MV-4-11 (cell line): ENCODE data around the gene RETREG2.
"Not testable (repeated sequence)": the region's sequence is repeated elsewhere in the genome, so short reads cannot be mapped to it uniquely, and the experiment has no call there.

Experiments used
- DNase-seq: peaks from one replicate; lab custom pipeline; 2025; lab: John Stamatoyannopoulos, UW

RETREG2 gene

DNA sequence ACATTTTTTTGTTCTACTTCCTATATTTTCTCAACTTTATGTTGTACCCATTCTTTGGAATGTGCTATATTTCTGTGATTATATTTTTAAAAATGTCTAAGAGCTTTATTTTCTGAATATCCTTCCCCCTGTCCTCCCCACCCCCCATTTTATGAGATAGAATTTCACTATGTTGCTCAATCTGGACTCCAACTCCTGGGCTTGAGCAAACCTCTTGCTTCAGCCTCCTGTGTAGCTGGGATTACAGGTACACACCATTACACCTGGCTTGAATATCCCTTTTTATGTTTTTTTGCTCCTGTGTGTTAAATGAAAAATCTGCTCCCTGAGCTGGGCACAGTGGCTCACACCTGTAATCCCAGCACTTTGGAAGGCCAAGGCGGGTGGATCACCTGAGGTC lies 19.3 kb downstream of the RETREG2 start:
- no peak for DNase-seq

DNA sequence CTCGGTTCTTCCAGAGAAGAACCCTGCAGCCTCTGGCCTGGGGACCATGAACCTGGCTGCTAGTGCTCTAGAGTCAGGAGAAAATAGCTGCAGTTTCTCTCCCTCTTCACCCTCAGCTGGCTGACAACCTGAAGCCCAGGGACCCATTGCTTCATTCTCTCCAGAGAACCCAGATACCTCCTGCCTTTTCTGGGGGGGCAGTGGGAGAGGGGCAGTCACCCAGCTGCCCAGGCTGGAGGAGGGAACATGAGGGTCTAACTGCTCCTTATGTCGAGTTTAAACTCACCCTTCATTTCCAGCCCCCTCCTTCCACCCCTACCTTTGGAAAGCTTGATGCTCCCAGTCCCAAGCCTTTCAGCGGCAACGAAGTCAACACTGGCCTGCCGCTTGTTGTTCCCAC lies 20.9 kb downstream of the RETREG2 start:
- no peak for DNase-seq

DNA sequence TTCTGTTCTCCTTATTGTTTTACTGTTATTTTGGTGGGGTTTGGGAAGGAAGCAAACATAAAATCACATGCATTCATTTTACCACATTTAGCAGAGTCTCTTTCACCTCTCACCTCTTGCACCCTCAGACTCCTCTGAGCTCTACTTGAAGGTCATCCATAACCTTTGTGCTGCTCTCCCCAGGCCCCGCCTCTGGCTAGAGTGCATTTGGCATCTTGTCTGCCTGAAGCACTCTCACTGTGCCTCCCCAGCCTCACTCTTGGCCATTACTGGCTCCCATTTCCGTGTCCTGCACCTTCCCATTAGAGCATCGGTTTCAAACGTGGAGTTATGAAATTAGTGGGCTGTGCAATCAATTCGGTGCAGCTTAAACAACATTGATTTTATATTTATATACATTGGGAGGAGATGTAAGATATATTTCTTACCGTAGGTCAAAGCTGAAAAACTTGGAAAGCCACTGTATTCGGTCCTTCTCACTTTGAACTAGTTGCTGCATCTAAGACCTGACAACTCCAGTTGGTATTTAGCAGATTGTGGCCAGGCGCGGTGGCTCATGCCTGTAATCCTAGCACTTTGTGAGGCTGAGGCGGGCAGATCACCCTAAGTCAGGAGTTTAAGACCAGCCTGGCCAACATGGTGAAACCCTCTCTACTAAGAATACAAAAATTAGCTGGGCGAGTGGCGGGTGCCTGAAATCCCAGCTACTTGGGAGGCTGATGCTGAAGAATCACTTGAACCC lies 21.6 kb downstream of the RETREG2 start:
- DNase-seq: no peak

DNA sequence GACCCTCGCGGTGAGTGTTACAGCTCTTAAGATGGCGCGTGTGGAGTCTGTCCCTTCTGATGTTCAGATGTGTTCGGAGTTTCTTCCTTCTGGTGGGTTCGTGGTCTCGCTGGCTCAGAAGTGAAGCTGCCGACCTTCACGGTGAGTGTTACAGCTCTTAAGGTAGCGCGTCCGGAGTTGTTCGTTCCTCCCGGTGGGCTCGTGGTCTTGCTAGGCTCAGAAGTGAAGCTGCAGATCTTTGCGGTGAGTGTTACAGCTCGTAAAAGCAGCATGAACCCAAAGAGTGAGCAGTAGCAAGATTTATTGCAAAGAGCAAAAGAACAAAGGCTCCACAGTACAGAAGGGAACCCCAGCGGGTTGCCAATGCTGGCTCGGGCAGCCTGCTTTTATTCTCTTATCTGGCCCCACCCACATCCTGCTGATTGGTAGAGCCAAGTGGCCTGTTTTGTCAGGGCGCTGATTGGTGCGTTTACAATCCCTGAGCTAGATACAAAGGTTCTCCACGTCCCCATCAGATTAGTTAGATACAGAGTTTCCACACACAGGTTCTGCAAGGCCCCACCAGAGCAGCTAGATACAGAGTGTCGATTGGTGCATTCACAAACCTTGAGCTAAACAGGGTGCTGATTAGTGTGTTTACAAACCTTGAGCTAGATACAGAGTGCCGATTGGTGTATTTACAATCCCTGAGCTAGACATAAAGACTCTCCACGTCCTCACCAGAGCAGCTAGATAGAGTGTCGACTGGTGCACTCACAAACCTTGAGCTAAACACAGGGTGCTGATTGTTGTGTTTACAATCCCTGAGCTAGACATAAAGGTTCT lies 22.6 kb downstream of the RETREG2 start:
- DNase-seq: not testable (repeated sequence)

DNA sequence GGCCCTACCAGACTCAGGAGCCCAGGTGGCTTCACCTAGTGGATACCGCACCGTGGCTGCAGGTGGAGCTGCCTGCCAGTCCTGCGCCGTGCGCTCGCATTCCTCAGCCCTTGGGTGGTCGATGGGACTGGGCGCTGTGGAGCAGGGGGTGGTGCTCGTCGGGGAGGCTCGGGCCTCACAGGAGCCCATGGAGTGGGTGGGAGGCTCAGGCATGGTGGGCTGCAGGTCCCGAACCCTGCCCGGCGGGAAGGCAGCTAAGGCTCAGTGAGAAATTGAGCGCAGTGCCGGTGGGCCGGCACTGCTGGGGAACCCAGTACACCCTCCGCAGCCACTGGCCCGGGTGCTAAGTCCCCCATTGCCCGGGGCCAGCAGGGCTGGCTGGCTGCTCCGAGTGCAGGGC lies 23.3 kb downstream of the RETREG2 start:
- not testable (repeated sequence) for DNase-seq

DNA sequence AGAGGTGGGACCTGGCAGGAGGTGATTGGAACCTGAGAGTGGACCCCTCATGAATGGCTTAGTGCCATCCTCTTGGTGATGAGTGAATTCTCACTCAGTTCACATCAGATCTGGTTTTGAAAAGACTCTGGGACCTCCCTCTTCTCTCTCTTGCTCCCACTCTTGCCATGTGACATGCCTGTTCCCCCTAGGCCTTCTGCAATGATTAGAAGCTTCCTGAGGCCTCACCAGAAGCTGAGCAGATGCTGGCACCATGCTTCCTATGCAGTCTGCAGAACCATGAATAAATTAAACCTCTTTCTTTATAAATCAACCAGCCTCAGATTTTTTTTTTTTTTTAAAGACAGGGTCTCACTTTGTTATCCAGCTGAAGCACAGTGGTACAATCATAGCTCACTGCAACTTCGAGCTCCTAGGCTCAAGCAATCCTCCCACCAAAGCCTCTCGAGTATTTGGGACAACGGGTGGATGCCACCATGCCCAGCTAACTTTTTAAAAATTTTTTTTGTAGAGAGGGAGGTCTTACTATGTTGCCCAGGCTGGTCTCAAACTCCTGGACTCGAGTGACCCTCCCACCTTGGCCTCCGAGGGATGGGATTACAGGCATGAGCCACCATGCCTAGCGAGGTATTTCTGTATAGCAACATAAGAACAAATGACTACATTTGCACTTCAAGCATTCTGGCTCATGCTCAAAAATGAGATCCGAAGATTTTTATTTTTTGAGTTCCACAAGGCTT lies 26.5 kb downstream of the RETREG2 start:
- no peak for DNase-seq

DNA sequence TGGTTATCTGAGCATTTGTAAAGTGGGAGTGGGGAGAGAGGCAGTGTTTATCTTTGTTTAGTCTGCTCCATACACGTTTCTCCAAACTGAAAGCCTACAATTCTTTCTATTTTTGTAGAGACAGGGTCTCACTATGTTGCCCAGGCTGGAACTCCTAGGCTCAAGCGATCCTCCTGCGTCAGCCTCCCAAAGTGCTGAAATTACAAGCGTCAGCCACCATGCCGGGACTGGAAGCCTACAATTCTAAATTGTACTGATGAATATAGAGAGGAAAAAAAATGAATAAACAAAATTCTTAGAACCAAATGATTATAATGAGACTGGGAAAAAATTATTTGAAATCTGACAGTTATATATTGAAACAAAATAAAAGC lies 27.1 kb downstream of the RETREG2 start:
- DNase-seq: no peak

DNA sequence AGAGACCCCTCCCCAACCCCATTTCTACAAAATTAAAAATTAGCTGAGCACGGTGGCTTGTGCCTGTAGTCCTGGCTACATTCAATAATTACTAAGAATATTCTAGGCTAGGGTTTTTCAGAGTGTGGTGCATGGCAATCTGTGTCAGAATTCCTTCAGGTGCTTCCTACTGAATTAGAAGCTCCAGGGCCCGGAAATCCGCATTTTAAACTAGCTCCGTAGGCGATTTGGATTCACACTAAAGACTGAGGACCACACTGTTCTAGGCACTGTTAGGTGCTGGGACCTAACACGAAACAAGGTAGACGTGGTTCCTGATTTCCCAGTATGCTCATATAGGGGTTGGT lies 27.9 kb downstream of the RETREG2 start:
- DNase-seq: no peak

DNA sequence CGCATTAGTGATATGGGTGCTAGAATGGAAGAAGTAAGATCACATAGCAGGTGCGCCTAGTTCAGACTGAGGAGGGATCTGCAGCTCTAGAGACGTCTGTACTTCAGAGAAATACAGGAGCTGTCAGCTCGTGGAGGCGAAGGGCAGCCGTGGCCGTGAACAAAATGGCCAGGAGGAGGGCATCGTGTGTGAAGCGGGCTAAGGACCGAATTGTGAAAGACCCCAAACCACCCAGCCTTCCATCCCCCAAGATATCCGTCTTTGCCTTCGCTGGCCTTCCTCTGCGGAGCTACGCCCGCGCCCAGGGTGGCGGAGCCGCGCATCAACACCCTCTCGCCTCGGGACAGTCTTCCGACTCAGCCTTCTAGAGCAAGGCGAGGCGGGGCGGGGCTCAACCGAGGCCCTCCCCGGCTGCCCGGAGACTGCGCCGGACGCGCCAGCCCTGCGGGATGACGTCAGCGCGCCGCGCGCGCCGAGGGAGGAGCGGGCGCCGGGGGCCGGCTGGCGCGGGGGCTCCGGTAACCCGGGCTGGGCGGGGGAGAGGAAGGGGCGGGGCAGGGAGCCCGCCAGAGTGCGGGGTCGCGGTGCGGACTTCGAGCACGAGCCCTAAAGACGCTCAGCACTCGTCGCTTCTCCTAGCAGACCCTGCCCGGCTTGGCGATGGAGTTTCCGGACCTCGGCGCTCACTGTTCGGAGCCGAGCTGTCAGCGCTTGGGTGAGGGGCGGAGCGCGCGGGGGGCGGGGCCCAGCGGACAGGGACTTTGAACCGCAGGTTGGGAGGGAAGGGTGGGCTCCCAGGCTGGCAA lies 28.5 kb downstream of the RETREG2 start, which contains the start of gene ZFAND2B:
Gene ZFAND2B, plus strand, starts transcription at position 455 of the 806 bp plus-strand sequence. Its CDS starts 206 bp downstream, at position 661.
- peak; percentile 86 for DNase-seq

DNA sequence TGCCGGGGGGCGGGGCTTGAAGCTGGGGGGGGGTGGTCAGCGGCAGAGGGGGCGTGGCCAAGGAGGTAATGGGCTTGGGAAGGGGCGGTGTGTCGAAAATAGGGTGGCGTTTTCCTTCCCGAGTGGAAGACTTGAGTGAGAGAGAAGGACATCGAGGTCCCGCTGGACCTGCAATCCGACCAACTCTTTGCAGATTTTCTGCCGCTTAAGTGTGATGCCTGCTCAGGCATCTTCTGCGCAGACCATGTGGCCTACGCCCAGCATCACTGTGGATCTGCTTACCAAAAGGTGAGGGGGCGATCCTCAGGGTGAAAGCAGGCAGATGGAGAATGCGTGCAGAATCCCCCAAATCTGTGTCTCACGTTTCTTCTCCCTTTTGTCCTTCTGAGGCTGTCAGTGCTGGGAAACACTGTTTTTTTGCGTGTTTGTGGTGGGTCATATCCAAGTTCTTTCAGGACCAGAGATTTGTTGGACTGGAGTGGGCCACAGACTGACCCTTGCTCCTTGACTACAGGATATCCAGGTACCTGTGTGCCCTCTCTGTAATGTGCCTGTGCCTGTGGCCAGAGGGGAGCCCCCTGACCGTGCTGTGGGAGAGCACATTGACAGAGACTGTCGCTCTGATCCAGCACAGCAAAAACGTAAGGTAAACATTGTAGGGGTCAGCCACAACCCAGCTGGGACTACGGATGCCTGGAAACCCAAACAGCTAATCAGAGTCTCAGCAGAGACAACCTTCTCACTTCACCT lies 29.2 kb downstream of the RETREG2 start:
- DNase-seq: no peak

DNA sequence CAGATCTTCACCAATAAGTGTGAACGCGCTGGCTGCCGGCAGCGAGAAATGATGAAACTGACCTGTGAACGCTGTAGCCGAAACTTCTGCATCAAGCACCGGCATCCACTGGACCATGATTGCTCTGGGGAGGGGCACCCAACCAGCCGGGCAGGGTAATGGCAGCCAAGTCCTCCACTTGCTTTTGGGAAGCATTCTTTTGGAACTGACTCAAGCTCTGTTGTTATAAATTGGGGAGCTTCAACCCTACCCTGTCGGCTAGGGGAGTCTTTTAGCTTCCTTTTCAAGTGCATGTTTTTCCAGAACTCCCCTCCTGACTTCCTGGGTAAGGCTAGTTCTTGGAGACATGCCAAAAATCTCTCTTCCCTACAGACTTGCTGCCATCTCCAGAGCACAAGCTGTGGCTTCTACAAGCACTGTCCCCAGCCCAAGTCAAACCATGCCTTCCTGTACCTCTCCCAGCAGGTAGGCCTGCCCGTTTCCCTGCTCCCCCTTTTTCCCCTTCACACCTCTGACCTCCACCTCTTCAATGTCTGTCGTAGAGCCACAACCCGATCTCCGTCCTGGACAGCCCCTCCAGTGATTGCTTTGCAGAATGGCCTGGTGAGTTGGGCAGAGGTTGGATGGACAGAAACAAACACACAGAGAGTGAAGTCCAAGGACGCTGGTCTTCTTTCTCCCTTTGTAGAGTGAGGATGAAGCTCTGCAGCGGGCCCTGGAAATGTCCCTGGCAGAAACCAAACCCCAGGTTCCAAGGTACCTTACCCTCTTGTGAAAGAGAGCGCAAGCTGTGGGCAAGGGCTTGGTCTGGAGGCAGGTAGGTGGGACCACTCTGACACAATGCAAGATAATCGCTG lies 30.0 kb downstream of the RETREG2 start:
- DNase-seq: no peak

DNA sequence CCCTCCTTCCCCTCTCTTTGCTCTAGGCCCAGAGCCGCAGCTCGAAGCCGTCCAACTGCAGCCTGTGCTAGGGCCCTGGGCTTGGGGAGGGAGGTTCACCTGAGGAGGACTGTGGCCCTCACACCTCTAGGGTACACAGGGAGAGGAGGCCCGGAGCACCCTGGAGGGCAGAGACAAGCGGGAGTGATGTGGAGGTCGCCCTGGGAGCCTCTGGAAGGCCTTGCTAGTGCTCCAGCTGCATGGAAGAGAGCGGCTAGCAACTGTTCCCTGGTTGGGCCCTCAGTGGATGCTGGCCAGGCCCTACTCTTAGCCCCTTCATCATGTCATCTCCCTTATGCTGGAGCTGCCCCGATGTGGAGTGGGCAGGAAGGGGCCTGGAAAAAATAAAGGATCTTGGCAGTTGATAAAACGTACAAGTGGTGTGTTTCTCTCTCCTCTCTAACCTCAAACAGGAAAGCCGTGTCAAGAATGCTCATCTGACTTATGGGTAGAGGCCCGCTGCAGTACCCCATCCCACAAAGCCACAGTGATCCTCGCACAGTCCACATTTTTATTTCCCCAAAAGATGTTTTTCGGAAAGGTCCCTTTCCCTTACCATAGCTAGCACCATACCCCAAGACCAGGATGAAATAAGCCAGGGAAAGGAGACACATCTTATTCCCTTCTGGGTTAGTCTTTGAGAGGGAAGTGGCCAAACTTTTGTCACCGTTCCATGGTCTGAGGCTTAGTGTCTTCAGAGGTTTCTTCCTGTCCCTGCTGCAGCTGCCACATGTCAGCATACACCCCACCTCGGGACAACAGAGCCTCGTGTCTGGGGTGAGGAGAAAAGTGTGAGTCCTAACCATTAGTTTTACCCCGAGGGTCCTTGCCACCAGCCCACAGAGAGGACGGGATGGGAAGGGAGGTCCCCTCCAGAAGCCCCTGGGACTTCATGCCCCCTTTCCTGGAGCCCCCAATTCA lies 31.4 kb downstream of the RETREG2 start:
- DNase-seq: peak; percentile 73

DNA sequence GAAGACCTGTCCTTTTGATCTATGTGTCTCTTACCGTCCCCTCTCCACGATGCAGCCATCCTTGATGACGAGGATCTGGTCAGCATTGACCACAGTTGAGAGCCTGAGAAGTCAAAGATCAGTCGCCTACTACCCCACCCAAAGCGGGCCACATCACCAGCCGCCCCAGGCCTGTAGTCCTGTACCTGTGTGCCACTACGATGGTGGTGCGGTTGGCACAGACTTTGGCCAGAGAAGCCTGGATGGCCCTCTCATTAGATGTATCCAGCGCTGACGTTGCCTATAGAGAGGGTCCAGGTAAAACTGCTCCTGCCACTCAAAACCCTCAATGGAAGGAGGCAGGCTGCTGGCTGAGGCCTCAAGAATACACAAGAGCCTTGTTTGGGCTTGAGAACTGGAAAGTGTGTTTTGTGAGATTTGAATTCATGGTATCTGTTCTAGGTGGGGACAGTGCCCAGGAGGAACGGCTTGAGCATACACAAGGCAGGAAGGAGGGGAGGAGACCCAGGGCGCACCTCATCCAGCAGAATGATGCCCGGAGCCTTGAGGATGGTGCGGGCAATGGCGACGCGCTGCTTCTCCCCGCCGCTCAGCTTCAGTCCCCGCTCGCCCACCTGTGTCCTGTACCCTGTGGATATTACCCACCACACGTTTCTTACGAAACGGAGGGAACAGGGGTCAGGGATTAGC lies 32.3 kb downstream of the RETREG2 start:
- no peak for DNase-seq

DNA sequence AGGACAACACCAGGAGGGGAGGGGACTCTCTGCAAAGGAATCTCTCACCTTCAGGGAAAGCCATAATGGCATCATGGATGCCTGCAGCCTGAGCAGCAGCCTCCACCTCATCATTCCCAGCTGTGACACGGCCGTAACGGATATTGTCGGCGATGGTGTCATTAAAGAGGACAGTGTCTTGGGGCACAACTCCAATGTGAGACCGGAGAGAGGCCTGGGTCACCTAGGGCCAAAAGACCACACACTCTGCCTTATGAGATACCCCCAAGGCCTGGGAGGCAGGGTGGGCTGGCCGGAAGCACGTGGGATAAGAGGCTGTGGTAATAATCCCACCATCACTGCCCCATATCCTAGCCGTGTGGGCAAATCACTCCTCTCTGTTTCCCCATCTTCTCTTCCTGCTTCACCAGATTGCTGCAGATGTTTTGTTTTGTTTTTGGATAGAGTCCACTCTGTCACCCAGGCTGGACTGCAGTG lies 32.8 kb downstream of the RETREG2 start:
- DNase-seq: no peak

DNA sequence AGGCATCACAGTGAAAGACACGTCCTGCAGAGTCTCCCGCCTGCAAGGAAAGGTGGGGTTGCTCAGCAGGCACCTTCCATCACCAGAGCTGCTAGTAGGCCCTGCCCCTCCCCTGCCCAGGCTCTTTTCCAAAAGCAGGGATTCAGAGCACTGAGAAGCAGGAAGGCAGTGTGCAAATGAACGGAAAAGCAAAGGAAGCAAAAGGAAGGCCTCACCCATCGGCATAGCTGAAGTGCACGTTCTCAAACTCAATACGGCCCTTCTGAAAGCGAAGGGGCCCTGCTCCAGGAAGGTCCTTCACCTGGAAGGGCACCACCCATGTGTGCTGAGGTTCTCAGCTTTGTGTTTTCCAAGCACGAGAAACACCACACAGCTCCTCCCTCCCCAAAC lies 34.9 kb downstream of the RETREG2 start:
- no peak for DNase-seq

DNA sequence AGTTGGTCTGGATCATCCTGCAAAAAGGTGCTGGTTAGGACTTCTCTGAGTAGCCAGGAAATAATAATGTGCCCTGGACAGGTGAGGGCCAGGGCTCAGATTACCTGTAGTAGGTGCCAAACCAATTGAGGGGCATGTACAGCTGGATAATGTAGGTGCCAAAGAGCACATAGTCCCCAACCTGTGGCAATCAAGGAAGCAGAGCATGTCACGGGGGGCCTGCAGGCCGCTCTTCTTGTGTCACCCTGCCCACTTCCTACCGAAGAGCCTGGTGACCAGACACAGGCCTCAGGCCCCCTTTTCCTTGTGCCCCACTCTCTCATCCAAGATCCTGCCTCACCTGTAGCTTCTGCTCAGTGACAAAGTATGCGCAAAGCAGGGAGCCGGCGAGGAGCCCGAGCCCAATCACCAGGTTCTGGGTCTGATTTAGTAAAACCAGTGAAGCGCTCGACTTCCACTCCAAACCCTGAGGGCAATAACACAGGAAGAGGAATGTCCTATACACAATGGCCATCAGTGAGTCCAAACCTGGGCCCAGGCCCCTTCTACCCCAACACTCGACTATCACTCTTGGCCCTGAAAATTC lies 35.5 kb downstream of the RETREG2 start:
- DNase-seq: no peak

DNA sequence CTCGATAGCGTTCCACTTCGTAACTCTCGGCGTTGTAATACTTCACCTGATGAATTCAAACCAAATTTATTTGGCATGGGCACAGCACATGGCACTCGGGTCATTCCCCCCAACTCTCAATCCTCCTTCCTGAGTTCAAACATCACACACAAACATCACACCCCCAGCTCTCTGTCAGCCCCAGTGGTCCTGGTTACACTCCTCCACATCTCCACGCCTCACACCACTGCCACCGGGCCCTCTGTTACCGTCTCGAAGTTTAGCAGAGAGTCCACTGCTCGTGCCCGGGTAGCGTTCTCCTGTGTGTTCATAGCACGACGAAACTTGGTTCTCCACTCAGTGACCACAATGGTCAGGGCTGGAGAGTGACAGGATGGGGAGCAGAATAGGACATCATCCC lies 36.1 kb downstream of the RETREG2 start:
- DNase-seq: no peak

DNA sequence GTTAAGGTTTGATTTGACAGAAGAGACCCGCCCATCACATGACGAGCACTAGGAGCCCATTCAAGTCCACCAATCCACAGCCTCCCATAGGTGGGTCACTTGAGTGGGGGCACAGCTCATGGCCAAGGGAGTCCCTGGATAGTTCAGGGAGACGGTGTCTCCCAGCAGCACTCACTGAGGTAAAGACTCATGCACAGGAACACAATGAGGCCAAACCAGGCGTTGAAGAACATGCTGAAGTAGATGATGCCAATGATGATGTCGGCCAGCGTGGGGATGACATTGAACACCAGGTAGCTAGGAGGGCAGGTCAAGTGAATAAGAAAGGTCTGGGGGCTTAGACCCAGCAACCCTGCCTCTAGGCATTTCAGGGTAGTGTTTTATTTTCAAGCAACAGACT lies 36.7 kb downstream of the RETREG2 start:
- no peak for DNase-seq
